Measurements from ENCODE around the gene STXBP4.

The STXBP4 gene

DNA sequence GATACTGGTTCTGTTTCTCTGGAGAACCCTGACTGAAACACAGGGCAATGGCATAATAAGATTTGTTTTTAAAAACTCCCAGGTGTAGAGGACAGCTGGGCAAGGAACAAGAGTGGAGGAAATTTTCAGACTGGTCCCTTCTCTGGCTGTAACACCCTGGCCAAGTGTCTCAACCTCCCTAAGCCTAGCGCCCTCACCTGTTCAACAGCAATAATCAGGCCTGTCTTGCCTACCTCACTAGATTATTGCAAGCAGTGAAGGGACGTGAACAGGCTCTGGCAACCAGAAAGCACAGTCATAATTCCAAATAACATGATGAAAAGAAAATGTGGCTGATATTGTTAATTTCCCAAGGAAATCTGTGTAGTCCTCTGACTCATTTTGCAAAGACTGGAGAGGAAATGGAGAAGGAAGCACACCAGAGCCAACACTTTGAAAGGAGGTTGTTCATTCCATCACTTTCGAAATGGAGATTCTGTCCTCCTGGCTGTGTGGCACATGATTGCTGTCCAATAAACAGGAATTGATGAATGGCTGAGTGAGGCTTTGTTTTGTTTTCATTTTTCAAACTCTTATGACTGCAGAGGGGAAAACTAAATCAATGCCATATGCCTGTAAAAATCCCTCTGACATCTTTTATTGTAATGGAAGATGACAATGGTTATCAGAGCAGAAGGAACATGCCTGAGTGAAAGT lies 208.7 kb downstream of the STXBP4 start:
- Mint-ChIP-seq H3K4me3 (no peak overlapping the region), H3K27me3 (ENCODE audit: low read depth, poor library complexity) (peaks cover 3% of the 10 kb centered on the region), H3K9me3 (peaks cover 27% of the 10 kb centered on the region), H3K4me1 (peaks cover 12% of the 10 kb centered on the region), H3K27ac (no peak overlapping the region), H3K36me3 (ENCODE audit: low read depth) (peaks cover 29% of the 10 kb centered on the region)
- TF ChIP-seq, protein P1, sequence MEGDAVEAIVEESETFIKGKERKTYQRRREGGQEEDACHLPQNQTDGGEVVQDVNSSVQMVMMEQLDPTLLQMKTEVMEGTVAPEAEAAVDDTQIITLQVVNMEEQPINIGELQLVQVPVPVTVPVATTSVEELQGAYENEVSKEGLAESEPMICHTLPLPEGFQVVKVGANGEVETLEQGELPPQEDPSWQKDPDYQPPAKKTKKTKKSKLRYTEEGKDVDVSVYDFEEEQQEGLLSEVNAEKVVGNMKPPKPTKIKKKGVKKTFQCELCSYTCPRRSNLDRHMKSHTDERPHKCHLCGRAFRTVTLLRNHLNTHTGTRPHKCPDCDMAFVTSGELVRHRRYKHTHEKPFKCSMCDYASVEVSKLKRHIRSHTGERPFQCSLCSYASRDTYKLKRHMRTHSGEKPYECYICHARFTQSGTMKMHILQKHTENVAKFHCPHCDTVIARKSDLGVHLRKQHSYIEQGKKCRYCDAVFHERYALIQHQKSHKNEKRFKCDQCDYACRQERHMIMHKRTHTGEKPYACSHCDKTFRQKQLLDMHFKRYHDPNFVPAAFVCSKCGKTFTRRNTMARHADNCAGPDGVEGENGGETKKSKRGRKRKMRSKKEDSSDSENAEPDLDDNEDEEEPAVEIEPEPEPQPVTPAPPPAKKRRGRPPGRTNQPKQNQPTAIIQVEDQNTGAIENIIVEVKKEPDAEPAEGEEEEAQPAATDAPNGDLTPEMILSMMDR (IDR thresholded peaks at IDR 0.05) = no peak
- DNase-seq = no peak

DNA sequence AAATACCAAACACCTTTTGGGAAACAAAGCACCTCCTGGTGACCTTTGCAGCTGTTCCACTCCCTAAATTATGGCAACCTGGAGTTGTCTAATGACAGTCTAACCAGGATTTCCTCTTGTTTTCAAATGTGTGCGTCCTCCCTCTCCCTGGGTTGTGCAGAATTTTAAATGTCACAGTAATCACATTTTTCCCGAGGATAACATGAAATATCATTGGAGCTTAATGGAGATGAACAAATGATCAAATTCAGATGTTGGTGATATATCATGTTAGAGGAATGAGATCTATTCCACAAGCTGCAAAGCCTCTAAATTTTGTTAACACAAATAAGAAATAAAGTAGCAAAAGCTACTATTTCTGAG lies 209.3 kb downstream of the STXBP4 start:
- Mint-ChIP-seq H3K27me3 (ENCODE audit: low read depth, poor library complexity) (peaks cover 3% of the 10 kb centered on the region), H3K4me1 (peaks cover 12% of the 10 kb centered on the region), H3K9me3 (peaks cover 32% of the 10 kb centered on the region), H3K4me3 (no peak overlapping the region), H3K27ac (no peak overlapping the region), H3K36me3 (ENCODE audit: low read depth) (peaks cover 32% of the 10 kb centered on the region)
- TF ChIP-seq, protein P1 (IDR thresholded peaks at IDR 0.05) = no peak
- no peak for DNase-seq

DNA sequence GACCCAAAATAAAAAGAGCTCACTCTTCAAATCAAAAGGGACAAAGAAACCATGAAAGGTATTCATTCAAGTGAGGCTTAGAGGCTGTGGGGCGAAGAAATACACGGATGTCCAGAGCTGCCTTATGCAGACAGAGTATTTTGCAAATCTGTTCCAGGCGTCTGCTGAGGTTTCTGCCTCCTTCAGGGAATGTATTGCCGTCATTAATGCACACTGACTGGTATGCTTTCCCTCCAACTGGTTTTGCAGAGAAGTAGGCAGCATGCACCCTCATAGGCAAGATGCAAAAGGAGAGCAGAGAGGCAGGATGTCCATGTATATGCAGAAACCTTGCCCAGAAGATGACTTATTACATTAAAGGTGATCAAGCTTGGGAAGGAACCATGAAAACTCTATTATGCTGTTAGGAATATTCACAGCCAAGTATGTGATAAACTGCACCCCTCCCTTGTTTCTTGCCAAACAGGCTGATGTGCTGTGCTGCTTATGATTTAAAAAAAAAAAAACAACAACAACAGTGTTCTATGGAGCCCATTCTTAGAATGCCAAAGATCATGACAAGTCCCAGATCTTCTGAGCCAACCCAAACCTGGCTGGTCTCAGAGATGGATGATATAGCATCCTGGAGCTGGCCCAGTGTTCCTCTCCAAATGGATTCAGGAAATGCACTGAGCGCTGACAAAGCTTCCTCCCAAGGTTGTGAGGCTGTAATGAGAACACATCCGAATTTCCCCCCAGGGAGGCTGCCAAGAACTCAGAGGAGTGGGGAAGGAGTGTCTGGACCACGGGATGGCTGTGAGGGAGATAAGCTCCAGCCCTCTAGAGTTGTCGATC lies 218.6 kb downstream of the STXBP4 start:
- Mint-ChIP-seq H3K4me1 (no peaks in the 10 kb centered on the region), H3K27me3 (ENCODE audit: low read depth, poor library complexity) (peaks cover 3% of the 10 kb centered on the region), H3K9me3 (peaks cover 6% of the 10 kb centered on the region), H3K27ac (no peak overlapping the region), H3K4me3 (no peak overlapping the region), H3K36me3 (ENCODE audit: low read depth) (peaks cover 4% of the 10 kb centered on the region)
- no peak for DNase-seq
- TF ChIP-seq, protein P1 (IDR thresholded peaks at IDR 0.05) = no peak

DNA sequence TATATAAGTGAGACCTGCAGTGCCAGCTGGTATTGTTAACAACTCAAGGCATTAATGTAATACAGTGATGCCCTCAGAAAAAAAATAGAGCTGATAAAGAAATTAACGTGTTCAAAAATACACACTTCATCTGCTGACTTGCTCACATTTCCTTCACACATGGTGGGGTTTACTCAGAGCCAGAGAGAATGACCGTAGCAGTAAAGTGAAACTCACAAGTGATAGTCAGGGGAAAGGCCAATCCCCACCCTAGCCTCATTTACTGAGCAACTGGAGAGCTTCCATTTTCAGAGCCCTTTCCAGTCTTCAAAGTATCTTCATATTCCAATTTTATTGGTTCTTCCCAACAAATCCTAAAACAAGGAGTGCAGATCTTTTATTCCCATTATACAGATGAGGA lies 222.2 kb downstream of the STXBP4 start:
- Mint-ChIP-seq H3K36me3 (ENCODE audit: low read depth) (no peaks in the 10 kb centered on the region), H3K27me3 (ENCODE audit: low read depth, poor library complexity) (peaks cover 6% of the 10 kb centered on the region), H3K4me3 (no peak overlapping the region), H3K4me1 (no peaks in the 10 kb centered on the region), H3K9me3 (no peaks in the 10 kb centered on the region), H3K27ac (no peak overlapping the region)
- TF ChIP-seq, protein P1 (IDR thresholded peaks at IDR 0.05) = no peak
- no peak for DNase-seq

DNA sequence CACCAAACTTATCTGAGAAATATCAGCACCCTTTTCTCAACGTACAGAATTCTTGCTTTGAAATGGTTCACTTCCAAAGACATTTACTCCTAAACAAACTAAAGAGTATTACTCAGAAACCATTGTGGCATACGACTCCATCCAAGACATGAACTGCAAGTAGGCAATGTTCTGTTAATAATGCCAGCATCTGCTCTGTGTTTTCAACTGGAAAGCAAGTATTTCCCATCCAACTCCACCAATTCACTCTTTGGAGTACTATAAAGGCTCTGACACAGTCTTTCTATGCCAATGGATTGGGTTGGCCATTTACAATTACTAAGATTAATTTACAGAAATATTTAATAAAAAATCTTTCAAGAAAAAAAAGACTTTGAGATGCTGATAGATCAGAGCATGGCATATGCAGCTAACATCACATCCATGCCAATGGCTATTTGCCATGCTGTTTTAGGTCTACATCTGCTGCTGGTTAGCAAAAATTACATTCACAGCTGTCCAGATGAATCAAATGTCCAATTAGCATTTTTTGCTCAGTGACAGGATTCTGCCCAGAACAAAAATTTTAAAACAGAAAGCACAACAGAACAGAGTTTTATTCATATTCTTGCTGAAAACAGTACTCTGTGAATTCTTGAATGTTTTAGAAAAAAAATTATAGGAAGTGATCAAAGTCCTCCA lies 230.3 kb downstream of the STXBP4 start:
- TF ChIP-seq, protein P1 (IDR thresholded peaks at IDR 0.05) = no peak
- no peak for DNase-seq
- H3K27me3 Mint-ChIP-seq (ENCODE audit: low read depth, poor library complexity) = no peaks in the 10 kb centered on the region
- H3K27ac Mint-ChIP-seq = no peak overlapping the region
- H3K36me3 Mint-ChIP-seq (ENCODE audit: low read depth) = peaks cover 1% of the 10 kb centered on the region
- no peak overlapping the region for H3K4me3 Mint-ChIP-seq
- H3K4me1 Mint-ChIP-seq = no peaks in the 10 kb centered on the region
- H3K9me3 Mint-ChIP-seq = peaks cover 8% of the 10 kb centered on the region
